Ishikawa (cell line): ENCODE results near the gene OR52A1.

ENCODE experiments used
- CEBPB ChIP-seq: IDR thresholded peaks from 2 replicates; pipeline ENCODE4 v1.6.1; 2012
- CREB1 ChIP-seq: IDR thresholded peaks from 2 replicates; pipeline ENCODE4 v1.6.1; 2012; ENCODE audit warnings: low read depth
- EP300 ChIP-seq: IDR thresholded peaks from 2 replicates; pipeline ENCODE4 v1.6.1; 2012; ENCODE audit warnings: borderline replicate concordance
- MAX ChIP-seq: IDR thresholded peaks from 2 replicates; pipeline ENCODE4 v1.6.1; 2012
- RAD21 ChIP-seq: IDR thresholded peaks from 2 replicates; pipeline ENCODE4 v1.6.1; 2012; ENCODE audit warnings: low read depth
- TAF1 ChIP-seq: IDR thresholded peaks from 2 replicates; pipeline ENCODE4 v1.6.1; 2012; ENCODE audit warnings: low read depth, mild to moderate bottlenecking
- TEAD4 ChIP-seq: IDR thresholded peaks from 2 replicates; pipeline ENCODE4 v1.6.1; 2012
- USF1 ChIP-seq: IDR thresholded peaks from 2 replicates; pipeline ENCODE4 v1.6.1; 2012
- YY1 ChIP-seq: IDR thresholded peaks from 2 replicates; pipeline ENCODE4 v1.6.1; 2012; ENCODE audit warnings: low read depth

GRCh38 chr11:5198285-5198684 lies 43.7 kb upstream of the OR52A1 start:
- TF ChIP-seq CEBPB (no peak), EP300 (no peak), YY1 (no peak), MAX (no peak), USF1 (no peak), RAD21 (no peak), TAF1 (no peak), TEAD4 (no peak), CREB1 (no peak)
